ENCODE measurements around the gene TCERG1L.

DNA sequence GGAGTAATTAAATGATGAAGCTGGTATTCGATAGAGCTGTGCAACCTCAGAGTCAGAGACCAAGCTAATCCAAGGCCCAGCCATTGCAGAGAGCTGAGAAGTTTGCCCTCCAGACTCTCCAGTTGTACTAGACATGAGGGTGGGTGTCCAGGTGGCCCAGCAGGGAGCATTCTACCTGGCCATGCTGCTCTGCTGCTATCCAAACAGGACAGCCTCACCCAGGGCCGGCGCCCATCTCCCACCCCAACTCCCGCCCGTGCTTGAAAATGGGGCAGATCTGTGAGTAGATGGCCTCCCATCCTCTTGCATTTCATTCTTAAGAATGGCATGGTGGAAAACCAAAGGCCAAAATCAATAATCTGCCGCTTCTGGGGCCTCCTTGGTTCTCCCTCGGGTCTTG is 124.2 kb downstream of the TCERG1L start:
- TF ChIP-seq, protein P1, sequence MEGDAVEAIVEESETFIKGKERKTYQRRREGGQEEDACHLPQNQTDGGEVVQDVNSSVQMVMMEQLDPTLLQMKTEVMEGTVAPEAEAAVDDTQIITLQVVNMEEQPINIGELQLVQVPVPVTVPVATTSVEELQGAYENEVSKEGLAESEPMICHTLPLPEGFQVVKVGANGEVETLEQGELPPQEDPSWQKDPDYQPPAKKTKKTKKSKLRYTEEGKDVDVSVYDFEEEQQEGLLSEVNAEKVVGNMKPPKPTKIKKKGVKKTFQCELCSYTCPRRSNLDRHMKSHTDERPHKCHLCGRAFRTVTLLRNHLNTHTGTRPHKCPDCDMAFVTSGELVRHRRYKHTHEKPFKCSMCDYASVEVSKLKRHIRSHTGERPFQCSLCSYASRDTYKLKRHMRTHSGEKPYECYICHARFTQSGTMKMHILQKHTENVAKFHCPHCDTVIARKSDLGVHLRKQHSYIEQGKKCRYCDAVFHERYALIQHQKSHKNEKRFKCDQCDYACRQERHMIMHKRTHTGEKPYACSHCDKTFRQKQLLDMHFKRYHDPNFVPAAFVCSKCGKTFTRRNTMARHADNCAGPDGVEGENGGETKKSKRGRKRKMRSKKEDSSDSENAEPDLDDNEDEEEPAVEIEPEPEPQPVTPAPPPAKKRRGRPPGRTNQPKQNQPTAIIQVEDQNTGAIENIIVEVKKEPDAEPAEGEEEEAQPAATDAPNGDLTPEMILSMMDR (IDR thresholded peaks at IDR 0.05) = no peak
- no peak for TF ChIP-seq EP300 (IDR thresholded peaks at IDR 0.05)

Measured in gastroesophageal sphincter (tissue), 3 donors.